GM10248 (cell line): ENCODE measurements around the gene PNKP.

Source experiments
- CTCF ChIA-PET: fragments of 300-600 bp; sonication (Branson Sonifier 250); formaldehyde crosslinking; extraction: SDS; loops from one replicate; lab custom pipeline; 2021; ENCODE audit warnings: antibody characterized with exemption; lab: Yijun Ruan, JAX
- POLR2A ChIA-PET: fragments of 350-650 bp; sonication (Branson Sonifier 250); formaldehyde crosslinking; extraction: SDS; loops from one replicate; lab custom pipeline; 2020; ENCODE audit warnings: antibody characterized with exemption; lab: Yijun Ruan, JAX
- DNase-seq: peaks from one replicate; pipeline ENCODE4 v3.0.0; 2012; ENCODE audit errors: extremely low spot score
- TF ChIP-seq, protein P1 (sequence below): IDR thresholded peaks from 2 replicates; pipeline ENCODE4 v1.5.1; 2012; ENCODE audit warnings: mild to moderate bottlenecking, low read depth; ENCODE audit errors: extremely low read depth, missing control alignments, control extremely low read depth

The PNKP gene

DNA sequence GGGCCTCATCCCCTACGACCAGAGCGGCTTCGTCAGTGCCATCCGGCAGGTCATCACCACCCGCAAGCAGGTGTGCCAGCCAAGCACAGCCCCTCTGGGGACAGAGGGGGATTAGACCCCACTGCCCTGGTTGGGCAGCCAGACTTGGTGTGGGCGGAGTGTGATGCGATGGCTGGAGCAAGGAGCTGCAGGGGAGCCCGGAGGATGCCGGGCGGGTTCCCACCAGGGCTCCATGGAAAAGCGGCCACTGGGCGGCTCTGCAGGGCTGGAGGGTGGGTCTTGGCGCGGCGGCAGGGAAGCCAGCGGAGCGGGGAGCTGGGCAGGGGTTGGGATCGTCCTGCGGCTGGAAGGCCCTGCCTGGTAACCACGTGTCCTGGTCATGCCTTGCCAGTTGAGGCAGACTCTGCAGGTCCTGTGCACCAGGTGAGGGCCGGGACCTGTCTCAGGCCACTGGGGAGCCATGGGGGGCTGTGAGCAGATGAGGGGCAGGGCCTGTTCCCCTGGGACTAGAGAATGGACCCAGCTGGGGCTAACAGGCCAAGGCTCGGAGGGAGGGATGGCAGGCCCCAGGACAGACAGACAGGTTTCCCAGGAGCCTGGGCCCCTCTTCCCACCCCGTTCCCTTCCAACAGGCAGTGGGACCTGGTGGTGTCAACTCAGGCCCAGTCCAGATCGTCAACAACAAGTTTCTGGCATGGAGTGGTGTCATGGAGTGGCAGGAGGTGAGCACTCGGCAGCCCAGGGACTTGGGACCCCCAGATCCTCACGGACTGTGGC, 10.1 kb downstream of the PNKP start:
- CTCF ChIA-PET = interaction anchor here (1.2 kb wide), 1 partner anchor 10 kb away, joined by 4 read pairs; no protein-coding TSS in a partner anchor
- TF ChIP-seq, protein P1, sequence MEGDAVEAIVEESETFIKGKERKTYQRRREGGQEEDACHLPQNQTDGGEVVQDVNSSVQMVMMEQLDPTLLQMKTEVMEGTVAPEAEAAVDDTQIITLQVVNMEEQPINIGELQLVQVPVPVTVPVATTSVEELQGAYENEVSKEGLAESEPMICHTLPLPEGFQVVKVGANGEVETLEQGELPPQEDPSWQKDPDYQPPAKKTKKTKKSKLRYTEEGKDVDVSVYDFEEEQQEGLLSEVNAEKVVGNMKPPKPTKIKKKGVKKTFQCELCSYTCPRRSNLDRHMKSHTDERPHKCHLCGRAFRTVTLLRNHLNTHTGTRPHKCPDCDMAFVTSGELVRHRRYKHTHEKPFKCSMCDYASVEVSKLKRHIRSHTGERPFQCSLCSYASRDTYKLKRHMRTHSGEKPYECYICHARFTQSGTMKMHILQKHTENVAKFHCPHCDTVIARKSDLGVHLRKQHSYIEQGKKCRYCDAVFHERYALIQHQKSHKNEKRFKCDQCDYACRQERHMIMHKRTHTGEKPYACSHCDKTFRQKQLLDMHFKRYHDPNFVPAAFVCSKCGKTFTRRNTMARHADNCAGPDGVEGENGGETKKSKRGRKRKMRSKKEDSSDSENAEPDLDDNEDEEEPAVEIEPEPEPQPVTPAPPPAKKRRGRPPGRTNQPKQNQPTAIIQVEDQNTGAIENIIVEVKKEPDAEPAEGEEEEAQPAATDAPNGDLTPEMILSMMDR = no peak
- no peak for DNase-seq
- POLR2A ChIA-PET = no interaction called here

DNA sequence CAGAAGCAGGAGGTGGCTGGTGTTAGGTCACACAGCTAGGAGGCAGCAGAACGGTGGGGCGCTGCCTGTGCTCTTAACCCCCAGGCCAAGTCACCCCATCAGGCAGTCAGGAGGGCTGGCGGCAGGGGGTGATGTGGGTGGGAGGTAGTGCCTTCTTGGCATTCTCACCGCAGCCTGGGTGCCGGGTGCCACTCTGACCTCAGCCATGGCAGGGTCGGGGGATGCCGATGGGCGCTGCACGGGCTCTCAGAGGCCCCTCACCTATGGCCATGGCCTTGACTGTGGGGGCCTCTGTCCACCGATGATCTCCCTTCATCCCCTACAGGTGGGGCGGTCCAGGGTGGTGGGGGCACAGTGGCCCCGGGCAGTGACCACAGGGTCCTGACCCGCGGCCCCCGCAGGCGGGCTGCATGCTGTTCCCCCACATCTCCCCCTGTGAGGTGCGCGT, 10.8 kb downstream of the PNKP start:
- POLR2A ChIA-PET = no interaction called here
- TF ChIP-seq, protein P1 = no peak

DNA sequence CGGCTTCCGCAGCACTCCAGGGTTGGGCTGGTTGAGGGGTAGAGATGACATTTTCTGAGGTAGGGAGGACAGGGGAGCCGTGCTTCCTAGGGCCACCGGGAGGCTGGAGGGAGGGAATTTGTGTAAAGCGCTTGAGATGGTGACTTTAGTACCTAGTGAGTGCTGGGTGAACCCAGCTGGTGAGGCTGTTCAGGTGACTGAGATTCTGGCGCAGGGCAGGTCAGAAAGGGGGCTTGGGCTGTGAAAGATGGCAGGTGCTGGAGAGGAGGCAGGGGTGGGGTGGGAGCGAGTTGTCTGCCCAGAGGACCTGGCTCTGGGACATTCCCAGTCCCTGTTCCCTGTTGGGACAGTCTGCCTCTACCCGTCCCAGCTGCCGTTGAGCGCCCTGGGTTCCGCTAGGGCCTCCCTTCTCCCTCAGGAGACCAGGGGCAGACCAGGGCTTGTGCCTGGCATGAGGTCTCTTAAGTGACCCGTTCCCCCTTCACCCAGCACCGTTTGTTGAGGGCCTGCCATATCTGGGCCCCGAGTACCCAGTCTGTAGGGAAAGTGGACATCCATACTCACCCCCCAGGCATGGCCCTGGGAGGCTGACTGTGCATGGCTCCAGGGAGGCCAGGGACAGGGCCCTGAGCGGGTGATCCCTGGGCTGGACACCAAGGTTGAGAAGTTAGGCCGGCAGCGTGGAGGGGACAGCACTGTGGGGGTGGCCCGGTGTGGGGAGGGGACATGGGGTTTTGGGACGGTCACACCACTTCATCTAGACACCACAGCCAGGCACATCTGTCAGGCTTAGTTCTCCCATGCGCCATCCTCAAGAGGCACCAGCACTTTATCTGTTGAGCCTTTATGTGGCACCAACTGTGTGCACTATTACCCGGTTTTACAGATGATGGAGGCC, 11.5 kb downstream of the PNKP start:
- POLR2A ChIA-PET = no interaction called here
- no peak for DNase-seq
- CTCF ChIA-PET = no interaction called here
- TF ChIP-seq, protein P1 = no peak

More for the DNA sequence above, 10.8 kb downstream of the PNKP start:
- DNase-seq = no peak
- CTCF ChIA-PET = no interaction called here

DNA sequence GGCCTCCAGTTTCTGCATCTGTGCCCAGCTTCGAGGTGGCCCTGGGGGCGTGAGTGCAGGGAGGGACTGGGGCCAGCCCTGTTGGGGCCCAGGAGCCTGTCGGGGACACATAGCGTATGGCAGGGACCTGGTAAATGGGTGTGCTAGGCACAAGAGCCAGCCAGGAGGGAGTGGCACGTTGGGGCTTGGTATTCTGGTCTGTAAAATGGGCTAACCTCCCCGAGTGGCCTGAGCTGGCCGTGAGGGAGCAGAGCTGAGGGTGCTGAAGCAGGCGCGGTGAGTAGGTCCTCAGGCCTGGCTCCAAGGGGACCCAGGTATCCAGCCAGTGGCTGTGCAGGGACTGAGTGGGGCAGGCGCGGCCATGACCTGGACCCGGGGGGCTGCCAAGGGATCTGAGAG, 12.1 kb downstream of the PNKP start:
- POLR2A ChIA-PET = no interaction called here
- TF ChIP-seq, protein P1 = no peak
- no peak for DNase-seq
- CTCF ChIA-PET = interaction anchor here (1.5 kb wide), 1 partner anchor 16 kb away, joined by 4 read pairs; no protein-coding TSS in a partner anchor

DNA sequence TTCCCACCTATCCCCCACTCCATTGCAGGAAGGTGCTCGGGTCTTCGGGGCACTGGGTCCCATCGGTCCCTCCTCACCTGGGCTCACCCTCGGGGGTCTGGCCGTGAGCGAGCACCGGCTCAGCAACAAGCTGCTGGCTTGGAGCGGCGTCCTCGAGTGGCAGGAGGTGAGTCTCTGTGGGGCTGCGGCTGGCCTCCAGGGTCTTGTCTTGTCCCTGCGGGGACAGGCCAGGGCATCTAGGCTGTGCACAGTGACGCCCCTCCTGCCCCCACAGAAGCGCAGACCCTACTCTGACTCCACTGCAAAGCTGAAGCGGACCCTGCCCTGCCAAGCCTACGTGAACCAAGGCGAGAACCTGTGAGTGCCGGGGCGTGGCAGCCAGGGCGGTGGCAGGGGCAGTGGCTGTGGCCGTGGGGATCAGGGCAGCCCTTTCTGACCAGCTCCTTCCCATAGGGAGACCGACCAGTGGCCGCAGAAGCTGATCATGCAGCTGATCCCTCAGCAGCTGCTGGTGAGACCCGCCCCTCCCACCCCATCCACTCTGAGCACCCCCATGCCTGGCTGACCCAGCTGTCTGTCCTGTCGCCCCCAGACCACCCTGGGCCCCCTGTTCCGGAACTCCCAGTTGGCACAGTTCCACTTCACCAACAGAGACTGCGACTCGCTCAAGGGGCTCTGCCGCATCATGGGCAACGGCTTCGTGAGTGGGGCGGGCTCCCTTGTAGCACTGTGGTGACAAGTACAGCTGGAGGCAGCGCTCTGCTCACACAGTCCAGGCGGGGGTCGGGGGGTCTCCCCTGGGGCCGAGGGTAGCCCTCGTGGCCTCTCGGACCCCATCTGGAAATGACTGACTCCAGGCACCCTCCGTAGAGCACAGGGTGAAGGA, 12.8 kb downstream of the PNKP start:
- TF ChIP-seq, protein P1 = no peak
- ChIA-PET CTCF (interaction anchor here (1.5 kb wide), 1 partner anchor 16 kb away, joined by 4 read pairs; no protein-coding TSS in a partner anchor), POLR2A (no interaction called here)
- no peak for DNase-seq
